ACC112 (cell line): Measurements from ENCODE around the gene LHX3.

Source experiments
- H2AFZ ChIP-seq: fragments of 200-600 bp; sonication (generic); one replicate; pipeline ENCODE4 v1.6.0; 2017; ENCODE audit warnings: antibody characterized with exemption, low read length; ENCODE audit not compliant: unreplicated experiment
- H3K27ac ChIP-seq: fragments of 200-600 bp; sonication (generic); 2 replicates; pipeline ENCODE4 v1.5.1; 2014; ENCODE audit warnings: low read depth, mild to moderate bottlenecking, antibody characterized with exemption, low read length, moderate library complexity
- H3K27me3 ChIP-seq: fragments of 200-600 bp; sonication (generic); 2 replicates; pipeline ENCODE4 v1.6.1; 2014; ENCODE audit warnings: mild to moderate bottlenecking, antibody characterized with exemption, low read length, moderate library complexity, mixed read lengths; ENCODE audit not compliant: insufficient read depth
- H3K36me3 ChIP-seq: fragments of 200-600 bp; sonication (generic); 2 replicates; pipeline ENCODE4 v1.6.1; 2016; ENCODE audit warnings: mild to moderate bottlenecking, antibody characterized with exemption, low read length, moderate library complexity, mixed read lengths; ENCODE audit not compliant: insufficient read depth
- H3K4me1 ChIP-seq: fragments of 200-600 bp; sonication (generic); one replicate; pipeline ENCODE4 v1.6.1; 2016; ENCODE audit warnings: low read length, mixed read lengths; ENCODE audit not compliant: insufficient read depth, unreplicated experiment, control insufficient read depth
- H3K4me3 ChIP-seq: fragments of 200-600 bp; sonication (generic); 2 replicates; pipeline ENCODE4 v1.5.1; 2014; ENCODE audit warnings: mild to moderate bottlenecking, low read depth, low read length
- H3K79me2 ChIP-seq: fragments of 200-600 bp; sonication (generic); one replicate; pipeline ENCODE4 v1.6.0; 2016; ENCODE audit warnings: low read length; ENCODE audit not compliant: control insufficient read depth, unreplicated experiment, insufficient read depth

The LHX3 gene

GRCh38 chr9:136148766-136149165, 56.2 kb downstream of the LHX3 start:
- H3K4me3 ChIP-seq = no peak overlapping the region
- no peaks in the 10 kb centered on the region for H3K36me3 ChIP-seq
- peaks cover 27% of the 10 kb centered on the region; the same call in 1 of the 2 replicates for H3K27me3 ChIP-seq
- no peaks in the 10 kb centered on the region for H3K79me2 ChIP-seq
- no peaks in the 10 kb centered on the region for H3K4me1 ChIP-seq
- no peak overlapping the region for H3K27ac ChIP-seq
- no peak overlapping the region for H2AFZ ChIP-seq

- no peak overlapping the region for H2AFZ ChIP-seq
- no peaks in the 10 kb centered on the region for H3K36me3 ChIP-seq
- no peaks in the 10 kb centered on the region for H3K79me2 ChIP-seq
- H3K4me1 ChIP-seq = no peaks in the 10 kb centered on the region
- H3K4me3 ChIP-seq = no peak overlapping the region
- peaks cover 27% of the 10 kb centered on the region; the same call in 1 of the 2 replicates for H3K27me3 ChIP-seq
- H3K27ac ChIP-seq = no peak overlapping the region
Measured at GRCh38 chr9:136147890-136148714, 56.8 kb downstream of the LHX3 start.

DNA sequence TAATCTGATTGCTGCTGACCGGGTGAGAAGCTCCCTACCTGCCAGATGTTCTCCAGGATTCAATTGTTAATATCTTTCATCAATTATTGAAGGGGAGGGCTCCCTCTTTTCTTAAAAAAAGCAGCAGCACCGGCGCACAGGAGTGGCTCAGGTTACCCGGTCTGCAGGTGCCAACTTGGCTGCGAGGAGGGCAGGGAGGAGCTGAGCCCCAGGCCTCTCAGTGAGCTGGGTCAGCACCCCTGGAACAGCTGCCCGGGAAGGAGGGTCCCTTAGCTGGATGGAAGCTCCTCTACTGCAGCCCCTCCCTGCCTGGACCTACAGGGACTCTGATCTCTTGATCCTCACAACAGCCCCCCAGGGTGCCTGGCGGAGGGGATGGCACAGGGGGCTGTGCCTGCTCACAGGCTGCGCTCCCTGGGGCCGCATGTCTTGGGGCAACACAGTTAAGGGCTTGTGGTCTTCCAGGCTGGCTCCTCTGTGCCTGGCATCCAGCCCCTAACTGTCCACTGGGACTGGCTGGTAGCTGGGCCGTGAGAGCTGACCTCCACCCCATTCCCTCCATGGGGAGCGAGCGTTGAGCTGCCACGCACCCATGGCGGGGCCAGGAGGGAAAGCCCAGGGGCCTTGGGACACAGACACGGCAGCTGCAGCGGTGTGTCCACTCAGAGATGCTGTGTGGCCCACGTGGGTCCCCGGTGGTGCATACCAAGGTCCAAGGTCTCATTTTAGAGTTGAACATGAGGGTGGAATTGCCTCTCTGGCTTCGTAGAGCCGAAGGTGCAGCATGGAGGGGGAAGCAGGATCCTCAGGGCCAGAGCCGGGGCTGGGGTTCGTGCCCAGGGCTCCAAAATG, 57.7 kb downstream of the LHX3 start:
- peaks cover 27% of the 10 kb centered on the region; the same call in 1 of the 2 replicates for H3K27me3 ChIP-seq
- H3K36me3 ChIP-seq = no peaks in the 10 kb centered on the region
- H2AFZ ChIP-seq = no peak overlapping the region
- no peak overlapping the region for H3K27ac ChIP-seq
- no peaks in the 10 kb centered on the region for H3K4me1 ChIP-seq
- no peak overlapping the region for H3K4me3 ChIP-seq
- no peaks in the 10 kb centered on the region for H3K79me2 ChIP-seq
